Measurements from ENCODE around the gene COX19. TPM values are rescaled to one million over a fixed set of nuclear protein-coding genes. Genes with fewer than 3 reads are reported as not detected.

COX19 gene, protein sequence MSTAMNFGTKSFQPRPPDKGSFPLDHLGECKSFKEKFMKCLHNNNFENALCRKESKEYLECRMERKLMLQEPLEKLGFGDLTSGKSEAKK
- total RNA-seq, result 1 to 10 TPM; 2.8 to 5.5 TPM

DNA sequence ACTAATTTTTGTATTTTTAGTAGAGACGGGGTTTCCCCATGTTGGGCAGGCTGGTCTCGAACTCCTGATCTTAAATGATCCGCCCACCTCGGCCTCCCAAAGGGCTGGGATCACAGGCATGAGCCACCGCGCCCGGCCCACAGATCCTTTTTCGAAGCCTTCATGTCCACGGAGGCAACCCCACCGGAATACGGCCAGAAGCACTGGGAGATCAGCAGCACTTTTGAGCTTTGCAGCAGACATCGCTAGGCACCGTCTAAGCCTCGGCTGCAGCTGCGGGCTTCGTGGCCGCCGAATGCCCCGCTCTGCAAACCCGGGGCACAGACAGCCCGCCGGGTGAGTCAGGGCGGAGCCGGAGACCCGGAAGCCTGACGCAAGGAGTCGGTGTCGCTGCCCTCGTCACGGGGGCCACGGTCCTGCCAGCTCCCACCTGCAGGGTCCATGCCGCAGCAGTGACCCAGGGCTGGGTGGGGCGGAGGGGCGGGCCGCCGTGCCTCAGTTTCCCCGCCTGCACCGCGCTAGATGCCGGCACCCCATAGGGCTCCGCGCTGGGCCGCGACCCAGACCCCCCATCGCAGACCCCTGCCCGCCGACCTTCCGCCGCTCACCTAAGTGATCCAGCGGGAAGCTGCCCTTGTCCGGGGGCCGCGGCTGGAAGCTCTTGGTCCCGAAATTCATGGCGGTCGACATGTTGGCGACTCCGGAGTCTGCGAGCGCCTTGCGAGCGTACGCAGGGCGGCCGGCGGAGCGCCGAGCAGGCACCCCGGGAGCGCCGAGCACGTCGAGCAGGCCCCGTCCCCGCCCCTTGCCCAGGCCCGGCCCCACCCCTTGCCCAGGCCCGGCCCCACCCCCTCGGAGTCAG is at the start of gene COX19:
Gene COX19, minus strand, starts transcription at position 730 of the 862 bp plus-strand sequence. Its CDS starts 40 bp downstream, at position 690.
- peak; percentile 82 for DNase-seq (ENCODE audit: low spot score)
- Histone ChIP-seq H3K27me3 (no peaks in the 10 kb centered on the region), H3K9me3 (no peaks in the 10 kb centered on the region), H3K27ac (peak within 1 kb of the TSS; percentile 89 to 98), H3K36me3 (peaks cover 18% of the 10 kb centered on the region), H3K4me1 (peaks cover 0 to 30% of the 10 kb centered on the region in 2 donors), H3K4me3 (peak within 1 kb of the TSS; percentile 98 to 100)
- TF ChIP-seq, protein P1, sequence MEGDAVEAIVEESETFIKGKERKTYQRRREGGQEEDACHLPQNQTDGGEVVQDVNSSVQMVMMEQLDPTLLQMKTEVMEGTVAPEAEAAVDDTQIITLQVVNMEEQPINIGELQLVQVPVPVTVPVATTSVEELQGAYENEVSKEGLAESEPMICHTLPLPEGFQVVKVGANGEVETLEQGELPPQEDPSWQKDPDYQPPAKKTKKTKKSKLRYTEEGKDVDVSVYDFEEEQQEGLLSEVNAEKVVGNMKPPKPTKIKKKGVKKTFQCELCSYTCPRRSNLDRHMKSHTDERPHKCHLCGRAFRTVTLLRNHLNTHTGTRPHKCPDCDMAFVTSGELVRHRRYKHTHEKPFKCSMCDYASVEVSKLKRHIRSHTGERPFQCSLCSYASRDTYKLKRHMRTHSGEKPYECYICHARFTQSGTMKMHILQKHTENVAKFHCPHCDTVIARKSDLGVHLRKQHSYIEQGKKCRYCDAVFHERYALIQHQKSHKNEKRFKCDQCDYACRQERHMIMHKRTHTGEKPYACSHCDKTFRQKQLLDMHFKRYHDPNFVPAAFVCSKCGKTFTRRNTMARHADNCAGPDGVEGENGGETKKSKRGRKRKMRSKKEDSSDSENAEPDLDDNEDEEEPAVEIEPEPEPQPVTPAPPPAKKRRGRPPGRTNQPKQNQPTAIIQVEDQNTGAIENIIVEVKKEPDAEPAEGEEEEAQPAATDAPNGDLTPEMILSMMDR (IDR thresholded peaks at IDR 0.05), result no peak

DNA sequence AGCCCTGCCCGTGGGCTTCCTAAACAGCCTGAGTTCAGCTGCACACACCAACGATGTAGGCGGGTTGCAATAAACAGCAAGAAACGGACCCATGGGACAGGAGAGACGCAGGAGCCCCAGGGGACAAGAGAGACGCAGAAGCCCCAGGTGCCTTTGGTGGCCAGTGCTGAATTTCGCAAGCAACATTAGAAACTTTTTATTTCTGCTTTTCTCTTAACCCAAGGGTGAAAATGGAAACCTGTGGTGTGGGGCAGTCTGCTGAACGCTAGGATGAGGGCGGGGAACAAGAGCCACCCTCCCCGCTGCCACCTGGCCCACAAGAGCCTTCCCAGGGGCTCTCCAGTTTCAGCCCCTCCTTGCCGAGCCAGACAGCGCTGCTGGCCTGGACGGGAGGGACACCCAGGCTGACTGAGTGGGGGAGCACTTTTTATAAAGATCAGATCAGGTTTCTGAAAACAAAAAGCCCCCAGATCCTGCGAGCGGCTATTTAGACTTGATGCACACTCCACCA is 49.0 kb upstream of the COX19 start:
- Histone ChIP-seq H3K4me1 (peaks cover 0 to 23% of the 10 kb centered on the region in 2 donors), H3K27ac (no peak overlapping the region), H3K27me3 (no peaks in the 10 kb centered on the region), H3K36me3 (peaks cover 6% of the 10 kb centered on the region), H3K4me3 (no peak overlapping the region), H3K9me3 (no peaks in the 10 kb centered on the region)
- TF ChIP-seq, protein P1 (IDR thresholded peaks at IDR 0.05), result no peak
- DNase-seq (ENCODE audit: low spot score), result no peak

DNA sequence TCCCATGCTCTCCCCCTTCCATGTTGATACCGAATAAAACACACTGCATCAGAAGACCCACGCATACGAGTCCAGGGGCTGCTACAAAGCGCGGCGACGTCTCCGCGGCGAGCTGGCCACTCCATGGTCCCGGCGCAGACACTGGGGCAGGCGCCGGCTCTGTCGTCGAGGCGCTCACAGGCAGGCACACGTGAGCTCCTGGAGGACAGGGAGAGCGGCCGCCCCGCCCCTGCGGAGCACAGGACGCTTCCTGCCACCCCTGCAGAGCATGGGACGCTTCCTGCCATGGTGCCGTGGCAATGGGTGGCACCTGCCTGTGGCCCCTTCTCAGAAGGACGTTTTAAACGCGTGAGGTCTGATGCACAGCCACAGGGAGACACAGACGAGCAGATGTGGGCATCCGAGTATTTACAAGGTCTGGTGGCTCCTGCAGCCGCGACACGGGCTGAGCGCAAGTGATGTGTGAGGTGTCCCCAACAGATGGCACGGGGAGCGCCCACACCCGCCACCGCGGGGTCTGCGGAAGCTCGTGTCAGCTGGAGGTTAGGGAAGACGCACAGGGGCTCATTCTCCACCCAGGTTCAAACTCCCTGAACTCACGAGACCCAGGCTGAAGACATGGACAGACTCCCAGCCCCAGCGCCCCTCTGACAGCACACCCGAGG is 47.6 kb upstream of the COX19 start:
- Histone ChIP-seq H3K27ac (no peak overlapping the region), H3K27me3 (no peaks in the 10 kb centered on the region), H3K4me1 (peaks cover 0 to 12% of the 10 kb centered on the region in 2 donors), H3K4me3 (no peak overlapping the region), H3K9me3 (no peaks in the 10 kb centered on the region), H3K36me3 (peaks cover 6% of the 10 kb centered on the region)
- no peak for DNase-seq (ENCODE audit: low spot score)
- TF ChIP-seq, protein P1 (IDR thresholded peaks at IDR 0.05), result no peak

DNA sequence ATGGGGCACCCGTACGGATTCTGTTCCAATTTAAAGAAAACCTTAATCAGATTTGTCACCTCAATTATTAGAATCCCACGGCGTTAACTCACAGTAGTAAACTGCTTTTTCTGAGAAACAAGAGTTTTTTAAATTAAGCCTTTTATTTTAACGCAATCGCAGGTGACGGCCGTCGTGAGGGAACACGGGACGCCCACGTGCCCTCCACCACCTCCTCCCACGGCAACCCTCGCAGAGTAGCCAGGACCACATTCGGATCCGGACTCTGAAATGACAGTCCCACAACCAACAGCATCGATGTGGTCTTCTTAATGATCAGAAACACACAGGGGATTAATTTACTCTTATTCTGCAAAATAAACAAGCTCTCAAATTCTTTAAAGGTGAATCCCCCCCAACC is 47.0 kb upstream of the COX19 start:
- Histone ChIP-seq H3K4me1 (peaks cover 0 to 9% of the 10 kb centered on the region in 2 donors), H3K36me3 (peaks cover 6% of the 10 kb centered on the region), H3K27me3 (no peaks in the 10 kb centered on the region), H3K27ac (no peak overlapping the region), H3K9me3 (no peaks in the 10 kb centered on the region), H3K4me3 (no peak overlapping the region)
- DNase-seq (ENCODE audit: low spot score), result no peak
- TF ChIP-seq, protein P1 (IDR thresholded peaks at IDR 0.05), result no peak

DNA sequence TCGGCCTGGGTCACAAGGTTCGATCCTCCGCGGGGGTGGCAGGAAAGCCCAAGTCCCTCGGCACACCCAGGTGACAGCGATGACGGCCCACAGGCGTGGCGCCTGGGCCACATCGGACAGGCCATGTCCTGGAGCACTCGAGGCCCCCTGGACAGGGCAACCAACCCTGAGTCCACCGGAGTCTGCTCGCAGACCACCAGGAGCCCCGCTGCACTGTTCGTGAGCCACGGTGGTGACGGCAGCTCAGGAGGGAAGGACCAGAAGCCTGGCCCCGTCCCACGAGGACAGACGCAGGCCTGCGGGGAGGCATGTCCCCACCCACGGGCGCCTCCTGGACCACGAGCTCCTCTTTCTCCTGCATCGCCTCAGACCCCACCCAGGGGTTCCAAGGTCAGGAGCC is 46.6 kb upstream of the COX19 start:
- Histone ChIP-seq H3K36me3 (peaks cover 6% of the 10 kb centered on the region), H3K27me3 (no peaks in the 10 kb centered on the region), H3K9me3 (no peaks in the 10 kb centered on the region), H3K4me1 (peaks cover 0 to 5% of the 10 kb centered on the region in 2 donors), H3K4me3 (no peak overlapping the region), H3K27ac (no peak overlapping the region)
- DNase-seq (ENCODE audit: low spot score), result no peak
- TF ChIP-seq, protein P1 (IDR thresholded peaks at IDR 0.05), result no peak
